Measurements from ENCODE around the gene PRKCE. TPM values are rescaled to one million over a fixed set of nuclear protein-coding genes. Genes with fewer than 3 reads are reported as not detected.

PRKCE gene
- total RNA-seq, 1 experiment from 2014 or later, result 21.7 TPM

- H3K9me2 ChIP-seq (ENCODE audit: insufficient read depth), result no peaks in the 10 kb centered on the region
- no peaks in the 10 kb centered on the region for H3K27me3 ChIP-seq (ENCODE audit: insufficient read depth, low read depth)
- no peak overlapping the region for H3K27ac ChIP-seq
- no peaks in the 10 kb centered on the region for H3K36me3 ChIP-seq (ENCODE audit: low read depth)
- TF ChIP-seq CTCF (conservative IDR thresholded peaks at IDR 0.05) (no peak), EZH2 (IDR thresholded peaks at IDR 0.05; ENCODE audit: low read depth) (no peak)
- no peaks in the 10 kb centered on the region; the same call in 1 of the 2 replicates for H3F3A ChIP-seq (ENCODE audit: insufficient read depth, low read depth)
- no peak overlapping the region for H3K4me3 ChIP-seq
- H3K9me3 ChIP-seq (ENCODE audit: insufficient read depth, low read depth), result no peaks in the 10 kb centered on the region
- H4K20me1 ChIP-seq (ENCODE audit: insufficient read depth), result no peaks in the 10 kb centered on the region
- POLR2A ChIA-PET (ENCODE audit: unreplicated experiment), result no interaction called here
- no peak overlapping the region for H2AFZ ChIP-seq
- intact Hi-C loops (cut with micrococcal nuclease; ENCODE audit: unreplicated experiment), result no loop called here
- H3K4me2 ChIP-seq, result no peak overlapping the region
- CTCF ChIA-PET, result no interaction called here
- H3K4me1 ChIP-seq (replicated peaks; ENCODE audit: insufficient read depth), result no peaks in the 10 kb centered on the region
- H3K79me2 ChIP-seq (ENCODE audit: low read depth), result no peaks in the 10 kb centered on the region; the same call in 1 of the 2 replicates
- BruUV-seq (replicated peaks), result no TSS peak
- no peak for DNase-seq
Measured at GRCh38 chr2:45974762-45975408, 323.4 kb downstream of the PRKCE start.

- Histone ChIP-seq H3K9me2 (ENCODE audit: insufficient read depth) (no peaks in the 10 kb centered on the region), H2AFZ (no peak overlapping the region), H3K27me3 (ENCODE audit: insufficient read depth, low read depth) (no peaks in the 10 kb centered on the region), H3K4me1 (replicated peaks; ENCODE audit: insufficient read depth) (no peaks in the 10 kb centered on the region), H3K4me3 (no peak overlapping the region), H3K36me3 (ENCODE audit: low read depth) (no peaks in the 10 kb centered on the region), H3F3A (ENCODE audit: insufficient read depth, low read depth) (no peaks in the 10 kb centered on the region), H3K79me2 (ENCODE audit: low read depth) (no peaks in the 10 kb centered on the region; the same call in 1 of the 2 replicates), H3K9me3 (ENCODE audit: insufficient read depth, low read depth) (no peaks in the 10 kb centered on the region), H3K27ac (no peak overlapping the region), H4K20me1 (ENCODE audit: insufficient read depth) (no peaks in the 10 kb centered on the region), H3K4me2 (no peak overlapping the region)
- intact Hi-C loops (cut with micrococcal nuclease; ENCODE audit: unreplicated experiment), result no loop called here
- ChIA-PET CTCF (interaction anchor here (0.6 kb wide), 1 partner anchor 332 kb away, joined by 11 read pairs; no protein-coding TSS in a partner anchor), POLR2A (ENCODE audit: unreplicated experiment) (no interaction called here)
- TF ChIP-seq EZH2 (IDR thresholded peaks at IDR 0.05; ENCODE audit: low read depth) (no peak), CTCF (conservative IDR thresholded peaks at IDR 0.05) (no peak)
- DNase-seq, result no peak
- no TSS peak for BruUV-seq (replicated peaks)
Measured at GRCh38 chr2:45975752-45976517, 324.5 kb downstream of the PRKCE start.

GRCh38 chr2:45978302-45978859 is 326.9 kb downstream of the PRKCE start:
- intact Hi-C loops (cut with micrococcal nuclease; ENCODE audit: unreplicated experiment), result no loop called here
- H3K79me2 ChIP-seq (ENCODE audit: low read depth), result no peaks in the 10 kb centered on the region; the same call in 1 of the 2 replicates
- no peaks in the 10 kb centered on the region for H3K9me3 ChIP-seq (ENCODE audit: insufficient read depth, low read depth)
- no peaks in the 10 kb centered on the region for H3F3A ChIP-seq (ENCODE audit: insufficient read depth, low read depth)
- no peaks in the 10 kb centered on the region for H3K9me2 ChIP-seq (ENCODE audit: insufficient read depth)
- H3K4me3 ChIP-seq, result no peak overlapping the region
- TF ChIP-seq EZH2 (IDR thresholded peaks at IDR 0.05; ENCODE audit: low read depth), result no peak
- TF ChIP-seq CTCF (conservative IDR thresholded peaks at IDR 0.05), result no peak
- CTCF ChIA-PET, result no interaction called here
- no peaks in the 10 kb centered on the region for H3K36me3 ChIP-seq (ENCODE audit: low read depth)
- H4K20me1 ChIP-seq (ENCODE audit: insufficient read depth), result no peaks in the 10 kb centered on the region
- H3K27me3 ChIP-seq (ENCODE audit: insufficient read depth, low read depth), result no peaks in the 10 kb centered on the region
- no peak for DNase-seq
- no peak overlapping the region for H2AFZ ChIP-seq
- H3K4me1 ChIP-seq (replicated peaks; ENCODE audit: insufficient read depth), result no peaks in the 10 kb centered on the region
- no peak overlapping the region for H3K27ac ChIP-seq
- POLR2A ChIA-PET (ENCODE audit: unreplicated experiment), result no interaction called here
- H3K4me2 ChIP-seq, result no peak overlapping the region
- no TSS peak for BruUV-seq (replicated peaks)
